CD14-positive monocyte (primary cell): ENCODE measurements around the gene NOP56. TPM values are rescaled to one million over a fixed set of nuclear protein-coding genes. Genes with fewer than 3 reads are reported as not detected.

Experiments
- DNase-seq, 3 donors: peaks; one replicate each; pipeline ENCODE4 v3.0.0-alpha.2; 2011 to 2022
- H2AFZ ChIP-seq: 2 replicates; pipeline ENCODE4 v1.6.0; 2012; ENCODE audit warnings: mild to moderate bottlenecking, low read depth, low read length, inconsistent platforms; ENCODE audit not compliant: insufficient read depth, poor library complexity, severe bottlenecking
- H3K27ac ChIP-seq, 2 donors: 1 replicate in 1 of 2; 2 replicates in 1 of 2; pipeline ENCODE4 v1.5.1; 2012 to 2013; ENCODE audit warnings: low read length in 2 of 2, control low read depth in 1 of 2, inconsistent platforms in 1 of 2, low read depth in 1 of 2, mild to moderate bottlenecking in 1 of 2
- H3K27me3 ChIP-seq, 2 donors: one replicate each; pipeline versions ENCODE4 v1.6.0 to v1.6.1; 2011 to 2013; ENCODE audit warnings: low read length in 2 of 2; ENCODE audit not compliant: control insufficient read depth in 2 of 2, insufficient read depth in 2 of 2
- H3K36me3 ChIP-seq, 2 donors: replicated peaks in 1 of 2; 1 replicate in 1 of 2; 2 replicates in 1 of 2; pipeline versions ENCODE4 v1.5.1 to v1.6.1; 2012 to 2013; ENCODE audit warnings: low read length in 2 of 2, control low read depth in 1 of 2, inconsistent platforms in 1 of 2, mild to moderate bottlenecking in 1 of 2; ENCODE audit not compliant: insufficient read depth in 2 of 2, control insufficient read depth in 1 of 2
- H3K4me1 ChIP-seq, 2 donors: 1 replicate in 1 of 2; 2 replicates in 1 of 2; pipeline versions ENCODE4 v1.5.1 to v1.6.1; 2012 to 2013; ENCODE audit warnings: low read length in 2 of 2, control low read depth in 1 of 2, inconsistent platforms in 1 of 2, mild to moderate bottlenecking in 1 of 2, moderate library complexity in 1 of 2; ENCODE audit not compliant: insufficient read depth in 2 of 2, control insufficient read depth in 1 of 2
- H3K4me2 ChIP-seq: replicated peaks from 2 replicates; pipeline ENCODE3; 2012; ENCODE audit warnings: low read length, moderate library complexity, mild to moderate bottlenecking; ENCODE audit not compliant: poor library complexity, severe bottlenecking; ENCODE audit errors: extremely low read depth
- H3K4me3 ChIP-seq, 3 experiments: fragments of 200-600 bp in 1 of 3; sonication (generic) in 1 of 3; replicated peaks in 1 of 3; 1 replicate in 2 of 3; 2 replicates in 1 of 3; pipeline ENCODE4 v1.5.1; 2011 to 2013; ENCODE audit warnings: low read length in 3 of 3, mild to moderate bottlenecking in 3 of 3, control low read depth in 2 of 3, low read depth in 2 of 3, inconsistent platforms in 1 of 3, moderate library complexity in 1 of 3
- H3K79me2 ChIP-seq: 2 replicates; pipeline ENCODE4 v1.6.0; 2012; ENCODE audit warnings: mild to moderate bottlenecking, control low read depth, inconsistent platforms, low read length, moderate library complexity; ENCODE audit not compliant: insufficient read depth
- H3K9ac ChIP-seq: 2 replicates; pipeline ENCODE4 v1.6.0; 2017; ENCODE audit warnings: low read length, mild to moderate bottlenecking; ENCODE audit not compliant: insufficient read depth, poor library complexity, severe bottlenecking
- H3K9me3 ChIP-seq, 2 donors: replicated peaks in 1 of 2; 1 replicate in 1 of 2; 2 replicates in 1 of 2; pipeline versions ENCODE4 v1.5.1 to v1.6.1; 2012 to 2013; ENCODE audit warnings: low read length in 2 of 2, control low read depth in 1 of 2; ENCODE audit not compliant: control insufficient read depth in 1 of 2, insufficient read depth in 1 of 2
- H4K20me1 ChIP-seq: 2 replicates; pipeline ENCODE4 v1.6.0; 2012; ENCODE audit warnings: mild to moderate bottlenecking, low read length, control low read depth, moderate library complexity; ENCODE audit not compliant: insufficient read depth
- H3K27ac Mint-ChIP-seq, 7 donors: one replicate each; pipeline ENCODE4 v1.8.0; 2020; ENCODE audit warnings: mild to moderate bottlenecking in 7 of 7, mixed read lengths in 7 of 7, moderate library complexity in 6 of 7, inconsistent platforms in 2 of 7
- H3K27me3 Mint-ChIP-seq, 3 donors: one replicate each; pipeline ENCODE4 v1.8.0; 2021 to 2022; ENCODE audit warnings: low read depth in 3 of 3, mild to moderate bottlenecking in 3 of 3, mixed read lengths in 3 of 3, moderate library complexity in 3 of 3, inconsistent platforms in 1 of 3
- H3K36me3 Mint-ChIP-seq, 2 donors: one replicate each; pipeline ENCODE4 v1.8.0; 2020; ENCODE audit warnings: mixed read lengths in 2 of 2, inconsistent platforms in 1 of 2, mild to moderate bottlenecking in 1 of 2
- H3K4me1 Mint-ChIP-seq: one replicate; pipeline ENCODE4 v1.8.0; 2020; ENCODE audit warnings: mild to moderate bottlenecking, mixed read lengths
- H3K4me3 Mint-ChIP-seq, 2 donors: one replicate each; pipeline ENCODE4 v1.8.0; 2020; ENCODE audit warnings: mild to moderate bottlenecking in 2 of 2, mixed read lengths in 2 of 2, moderate library complexity in 1 of 2
- H3K9me3 Mint-ChIP-seq, 7 donors: one replicate each; pipeline ENCODE4 v1.8.0; 2020 to 2022; ENCODE audit warnings: mixed read lengths in 7 of 7, mild to moderate bottlenecking in 6 of 7, moderate library complexity in 6 of 7, inconsistent platforms in 2 of 7
- WGBS: methylation state at CpG from one replicate; pipeline ENCODE4 v1.1.5; 2013; ENCODE audit warnings: missing lambda C conversion rate; ENCODE audit not compliant: insufficient coverage; 5-methylcytosine and 5-hydroxymethylcytosine counted together
- intact Hi-C, 2 donors: fragments of 100-400 bp; cut with micrococcal nuclease; formaldehyde crosslinking; loops; one replicate each; pipeline versions ENCODE4 v1.15.0 to v1.15.1; 2023
- polyA plus RNA-seq, 3 donors: library from polyadenylated mRNA; depleted of rRNA in 1 of 3; unstranded in 2 of 3; stranded (reverse) in 1 of 3; fragments of 300-500 nt in 2 of 3; fragments of >200 nt in 1 of 3; fragmentation: Illumina TruSeq in 2 of 3; gene quantifications; 1 replicate in 2 of 3; 2 replicates in 1 of 3; pipeline ENCODE4 v1.2.3, GENCODE V29; 2012 to 2021
- TF ChIP-seq, protein P1 (sequence below): fragments of 200-600 bp; IDR thresholded peaks from one replicate; pipeline ENCODE4 v1.8.0; 2022; ENCODE audit warnings: antibody characterized with exemption, mild to moderate bottlenecking

Gene NOP56
- polyA plus RNA-seq, 3 donors: 27.3 to 102 (median 33.1) TPM

DNA sequence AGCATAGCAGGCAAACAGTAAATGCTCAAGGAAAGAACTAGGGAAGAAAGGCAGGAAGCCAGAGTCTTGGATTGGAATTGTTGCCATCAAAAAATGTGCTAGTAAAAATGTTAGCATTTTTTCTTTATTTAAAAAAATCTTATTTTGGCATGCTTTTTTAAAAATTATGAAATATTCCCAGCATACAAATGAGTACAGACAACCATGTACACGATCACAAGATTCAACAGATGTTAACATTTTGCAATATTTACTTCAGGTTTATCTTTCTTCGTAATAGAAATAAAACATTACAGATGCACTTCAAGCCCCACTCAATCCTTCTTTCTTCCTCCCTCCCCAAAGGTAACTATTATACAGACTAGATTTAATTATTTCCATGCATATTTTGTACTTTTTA, 27.4 kb upstream of the NOP56 start:
- WGBS: 75% methylated on average over 1 of the region's 2 CpGs

DNA sequence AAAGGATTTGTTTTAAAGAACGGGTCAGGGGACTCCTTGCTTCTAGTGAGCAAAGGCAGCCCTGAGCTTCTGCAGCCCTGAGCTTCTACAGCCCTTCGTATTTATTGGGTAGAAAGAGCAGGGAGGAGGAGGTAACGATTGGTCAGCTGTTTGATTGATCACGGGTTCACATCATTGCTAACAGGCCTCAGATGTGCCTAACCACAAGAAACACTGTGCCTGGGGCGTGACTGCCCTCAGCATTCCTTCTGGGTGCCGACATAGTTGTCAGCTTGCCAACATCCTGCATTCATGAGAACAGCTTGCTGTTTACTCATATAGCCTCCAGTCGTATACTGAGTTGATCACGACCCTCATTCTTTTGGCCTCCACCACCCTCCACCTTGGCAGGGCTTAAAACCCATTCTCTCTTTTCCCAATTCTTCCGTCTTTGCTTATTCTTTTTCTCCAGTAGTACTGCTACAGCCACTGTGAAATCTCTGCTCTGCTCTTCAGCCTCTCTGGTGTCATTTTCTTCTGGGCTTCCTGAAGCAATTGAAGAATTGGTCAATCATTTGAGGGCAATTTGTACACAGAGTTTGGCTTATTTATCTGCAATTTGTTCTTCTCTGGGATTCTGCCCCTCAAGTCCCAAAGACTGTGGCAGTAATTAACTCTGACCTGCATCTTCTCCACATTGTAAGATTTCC, 25.4 kb upstream of the NOP56 start:
- peaks cover 3 to 14% of the 10 kb centered on the region in 2 donors for H3K27me3 ChIP-seq
- H3K4me2 ChIP-seq: no peak overlapping the region
- no peak overlapping the region for H3K9ac ChIP-seq
- no peaks in the 10 kb centered on the region for H3K36me3 ChIP-seq
- TF ChIP-seq, protein P1, sequence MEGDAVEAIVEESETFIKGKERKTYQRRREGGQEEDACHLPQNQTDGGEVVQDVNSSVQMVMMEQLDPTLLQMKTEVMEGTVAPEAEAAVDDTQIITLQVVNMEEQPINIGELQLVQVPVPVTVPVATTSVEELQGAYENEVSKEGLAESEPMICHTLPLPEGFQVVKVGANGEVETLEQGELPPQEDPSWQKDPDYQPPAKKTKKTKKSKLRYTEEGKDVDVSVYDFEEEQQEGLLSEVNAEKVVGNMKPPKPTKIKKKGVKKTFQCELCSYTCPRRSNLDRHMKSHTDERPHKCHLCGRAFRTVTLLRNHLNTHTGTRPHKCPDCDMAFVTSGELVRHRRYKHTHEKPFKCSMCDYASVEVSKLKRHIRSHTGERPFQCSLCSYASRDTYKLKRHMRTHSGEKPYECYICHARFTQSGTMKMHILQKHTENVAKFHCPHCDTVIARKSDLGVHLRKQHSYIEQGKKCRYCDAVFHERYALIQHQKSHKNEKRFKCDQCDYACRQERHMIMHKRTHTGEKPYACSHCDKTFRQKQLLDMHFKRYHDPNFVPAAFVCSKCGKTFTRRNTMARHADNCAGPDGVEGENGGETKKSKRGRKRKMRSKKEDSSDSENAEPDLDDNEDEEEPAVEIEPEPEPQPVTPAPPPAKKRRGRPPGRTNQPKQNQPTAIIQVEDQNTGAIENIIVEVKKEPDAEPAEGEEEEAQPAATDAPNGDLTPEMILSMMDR: no peak
- no peaks in the 10 kb centered on the region for H3K4me1 ChIP-seq
- H3K27ac ChIP-seq: no peak overlapping the region
- 78% methylated on average over 6 of the region's 9 CpGs for WGBS
- intact Hi-C loops: no loop called here
- H3K4me3 ChIP-seq: no peak overlapping the region
- H3K4me3 Mint-ChIP-seq: no peak overlapping the region
- H3K9me3 ChIP-seq: peaks cover 12 to 27% of the 10 kb centered on the region in 2 donors
- no peaks in the 10 kb centered on the region for H3K4me1 Mint-ChIP-seq
- no peak for DNase-seq
- no peaks in the 10 kb centered on the region for H3K79me2 ChIP-seq
- peak overlapping the region in 1 of 7 donors; percentile 11 for H3K27ac Mint-ChIP-seq
- no peak overlapping the region for H2AFZ ChIP-seq
- peaks cover 12 to 38% (median 29%) of the 10 kb centered on the region in 7 donors for H3K9me3 Mint-ChIP-seq
- H4K20me1 ChIP-seq: no peaks in the 10 kb centered on the region
- no peaks in the 10 kb centered on the region for H3K36me3 Mint-ChIP-seq
- H3K27me3 Mint-ChIP-seq: peaks cover 8 to 25% (median 14%) of the 10 kb centered on the region in 3 donors

More for the DNA sequence above, 27.4 kb upstream of the NOP56 start:
- H3K4me1 Mint-ChIP-seq: no peaks in the 10 kb centered on the region
- Histone ChIP-seq H3K9ac (no peak overlapping the region), H2AFZ (no peak overlapping the region), H4K20me1 (no peaks in the 10 kb centered on the region), H3K27me3 (peaks cover 0 to 3% of the 10 kb centered on the region in 2 donors), H3K4me2 (no peak overlapping the region), H3K27ac (no peak overlapping the region), H3K4me1 (no peaks in the 10 kb centered on the region), H3K4me3 (no peak overlapping the region), H3K36me3 (no peaks in the 10 kb centered on the region), H3K79me2 (no peaks in the 10 kb centered on the region), H3K9me3 (peaks cover 12 to 18% of the 10 kb centered on the region in 2 donors)
- peaks cover 7 to 28% (median 18%) of the 10 kb centered on the region in 7 donors for H3K9me3 Mint-ChIP-seq
- H3K36me3 Mint-ChIP-seq: no peaks in the 10 kb centered on the region
- no peak overlapping the region for H3K4me3 Mint-ChIP-seq
- intact Hi-C loops: no loop called here
- TF ChIP-seq, protein P1: no peak
- H3K27me3 Mint-ChIP-seq: peaks cover 0 to 17% (median 3%) of the 10 kb centered on the region in 3 donors
- no peak for DNase-seq
- no peak overlapping the region for H3K27ac Mint-ChIP-seq
